Caki2 (cell line): Measurements from ENCODE around the gene UNC5B. TPM values are rescaled to one million over a fixed set of nuclear protein-coding genes. Genes with fewer than 3 reads are reported as not detected.

Experiments
- DNase-seq: peaks from one replicate; pipeline ENCODE4 v3.0.0-alpha.2; 2015; ENCODE audit warnings: low read depth
- in situ Hi-C: cut with HindIII; loops from 2 replicates; pipeline ENCODE4 v1.10.0; 2016; ENCODE audit warnings: low sequenced_read_pairs, low pct_unique_long_range_greater_than_20kb, mixed read lengths
- total RNA-seq: library from RNA; depleted of rRNA; stranded (reverse); fragments of >200 nt; shearing (Covaris generic); gene quantifications from 2 replicates; pipeline ENCODE4 v1.2.3, GENCODE V29; 2014; ENCODE audit warnings: low replicate concordance

Gene UNC5B
- total RNA-seq, 1 experiment from 2014 or later: not detected

DNA sequence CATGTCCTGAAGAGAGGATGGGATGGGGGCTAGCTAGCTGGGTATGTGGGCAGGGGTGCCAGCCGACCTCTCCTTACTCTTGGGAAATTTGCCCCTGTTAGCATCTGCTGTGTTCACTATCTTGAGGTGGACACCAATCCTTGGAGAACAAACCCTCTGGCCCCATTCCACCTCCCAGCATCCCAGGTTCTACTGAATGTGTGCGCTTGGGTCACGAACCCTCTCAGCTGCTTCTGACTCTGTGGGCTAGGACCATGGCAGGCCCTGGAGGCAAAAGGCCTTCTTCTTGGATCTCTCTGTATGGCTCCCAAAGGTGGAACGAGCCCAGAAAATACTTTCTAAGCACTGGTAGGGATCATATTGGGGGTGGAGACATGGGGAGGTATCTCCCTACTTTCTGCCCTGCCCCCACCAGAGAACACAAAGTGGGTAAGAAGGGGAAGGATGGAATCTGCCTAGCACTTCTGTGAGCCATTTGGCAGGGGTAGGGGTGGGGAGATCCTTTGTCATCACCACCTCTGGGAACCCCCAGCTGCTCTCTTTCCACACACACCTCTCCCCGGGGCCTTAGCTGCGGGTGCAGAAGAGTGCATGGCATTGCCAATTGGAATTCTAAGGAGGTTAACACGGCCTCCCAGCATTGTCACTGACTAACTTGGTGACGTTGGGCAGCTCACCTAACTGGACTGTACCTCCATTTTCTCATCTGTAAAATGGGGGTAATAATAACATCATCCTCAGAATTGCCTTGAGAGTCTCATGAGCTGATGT, 7.7 kb downstream of the UNC5B start:
- in situ Hi-C loops: no loop called here
- DNase-seq: no peak

DNA sequence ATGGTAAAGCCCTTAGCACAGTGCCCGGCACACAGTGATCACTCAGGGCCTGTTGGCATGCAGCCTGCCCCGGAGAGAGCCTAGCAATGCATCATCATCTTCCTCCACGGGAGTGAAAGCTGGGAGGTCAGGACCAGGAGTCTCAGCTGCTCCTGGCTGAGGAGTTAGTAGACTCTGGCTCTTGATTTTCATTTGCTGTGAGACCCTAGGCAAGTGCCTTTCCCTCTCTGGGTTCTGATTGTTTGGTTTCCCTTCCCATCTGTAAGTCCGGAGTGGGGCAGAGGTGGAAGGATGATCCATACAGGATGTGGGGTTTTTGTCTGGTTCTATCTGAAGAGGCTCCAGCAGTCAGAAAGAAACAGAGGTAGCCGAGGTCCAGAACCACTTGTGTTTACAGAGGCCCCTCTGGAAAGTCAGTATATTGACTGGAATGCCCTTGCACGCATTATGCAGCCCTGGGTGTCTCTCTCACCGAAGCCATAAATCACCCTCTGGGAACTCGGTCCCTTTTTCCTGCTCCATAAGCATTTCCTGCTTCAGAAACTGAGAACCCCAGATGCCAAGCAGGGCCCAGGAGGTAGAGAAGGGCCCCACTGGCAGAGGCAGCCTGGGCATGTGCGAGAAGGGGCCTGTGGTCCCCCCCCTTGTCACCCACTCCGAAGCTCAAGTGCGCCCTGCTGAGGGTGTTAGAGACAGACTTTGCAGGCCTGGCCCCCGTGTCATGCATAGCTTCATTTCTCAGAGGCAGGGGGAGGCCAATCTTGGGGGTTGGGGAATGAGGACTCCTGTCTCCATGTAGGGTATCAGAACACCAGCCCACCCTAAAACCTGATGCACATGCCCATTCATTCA, 8.5 kb downstream of the UNC5B start:
- DNase-seq: no peak
- in situ Hi-C loops: no loop called here

DNA sequence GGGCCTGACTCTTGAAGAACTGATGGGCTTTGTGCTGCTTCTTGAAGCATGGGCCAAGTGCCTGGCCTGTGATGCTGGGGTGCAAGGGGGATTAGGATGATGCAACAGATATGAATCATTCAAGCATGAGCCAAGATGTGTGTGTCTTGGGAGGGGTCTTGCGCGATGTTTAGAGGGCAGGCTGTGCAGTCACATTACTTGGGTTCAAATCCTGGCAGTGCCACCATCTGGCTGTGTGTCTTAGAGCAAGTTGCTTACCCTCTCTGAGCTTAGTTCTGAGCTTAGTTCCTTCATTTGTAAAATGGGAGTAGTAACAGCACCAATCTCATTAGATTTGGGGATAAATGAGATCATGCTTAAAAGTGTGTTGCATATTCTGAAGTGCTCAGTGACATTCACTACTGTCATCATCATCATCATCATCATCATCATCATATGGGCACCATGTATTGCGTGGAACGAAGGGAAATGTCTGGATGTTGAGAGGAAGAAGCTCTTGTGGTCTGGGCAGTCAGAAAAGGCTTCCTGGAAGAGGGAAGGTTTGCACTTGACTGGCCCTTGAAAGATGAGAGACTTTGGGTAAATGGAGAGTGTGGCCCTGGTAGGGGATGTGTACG, 9.3 kb downstream of the UNC5B start:
- in situ Hi-C loops: no loop called here
- no peak for DNase-seq

DNA sequence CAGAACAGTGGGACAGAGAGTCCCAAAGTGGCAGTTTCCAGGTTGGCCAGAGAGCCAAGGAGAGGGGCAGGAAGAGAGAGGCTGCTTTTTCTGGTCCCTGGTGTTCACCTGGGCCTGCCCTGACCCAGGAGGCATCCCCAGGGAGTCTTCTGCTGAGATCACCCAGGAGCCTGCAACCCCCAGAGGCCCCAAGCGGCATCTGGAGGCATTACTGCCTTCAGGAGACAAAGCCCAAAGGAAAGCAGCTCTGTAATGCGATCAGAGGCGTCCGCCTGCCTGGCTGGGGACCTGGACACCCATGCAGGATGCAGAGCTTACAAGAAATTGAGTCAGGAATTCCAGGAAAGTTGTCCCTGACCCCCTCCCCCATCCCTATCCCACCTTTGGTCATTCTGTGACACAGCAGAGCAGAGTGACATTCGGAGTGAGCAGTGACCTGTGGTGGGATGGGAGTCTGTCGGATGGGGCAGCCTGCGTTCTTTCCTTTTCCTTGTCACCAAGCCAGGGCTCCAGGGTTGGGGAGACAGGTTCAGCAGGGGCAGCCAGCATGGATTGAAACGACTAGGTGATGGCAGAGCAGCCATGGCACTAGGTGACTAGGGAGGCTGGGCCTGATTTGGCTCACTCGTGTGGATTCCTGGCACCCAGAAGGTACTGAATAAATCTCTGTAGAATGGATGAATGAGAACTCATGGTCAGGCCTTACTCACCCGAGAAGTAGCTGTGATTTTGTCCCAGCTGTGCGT, 10.4 kb downstream of the UNC5B start:
- DNase-seq: no peak
- in situ Hi-C loops: no loop called here

DNA sequence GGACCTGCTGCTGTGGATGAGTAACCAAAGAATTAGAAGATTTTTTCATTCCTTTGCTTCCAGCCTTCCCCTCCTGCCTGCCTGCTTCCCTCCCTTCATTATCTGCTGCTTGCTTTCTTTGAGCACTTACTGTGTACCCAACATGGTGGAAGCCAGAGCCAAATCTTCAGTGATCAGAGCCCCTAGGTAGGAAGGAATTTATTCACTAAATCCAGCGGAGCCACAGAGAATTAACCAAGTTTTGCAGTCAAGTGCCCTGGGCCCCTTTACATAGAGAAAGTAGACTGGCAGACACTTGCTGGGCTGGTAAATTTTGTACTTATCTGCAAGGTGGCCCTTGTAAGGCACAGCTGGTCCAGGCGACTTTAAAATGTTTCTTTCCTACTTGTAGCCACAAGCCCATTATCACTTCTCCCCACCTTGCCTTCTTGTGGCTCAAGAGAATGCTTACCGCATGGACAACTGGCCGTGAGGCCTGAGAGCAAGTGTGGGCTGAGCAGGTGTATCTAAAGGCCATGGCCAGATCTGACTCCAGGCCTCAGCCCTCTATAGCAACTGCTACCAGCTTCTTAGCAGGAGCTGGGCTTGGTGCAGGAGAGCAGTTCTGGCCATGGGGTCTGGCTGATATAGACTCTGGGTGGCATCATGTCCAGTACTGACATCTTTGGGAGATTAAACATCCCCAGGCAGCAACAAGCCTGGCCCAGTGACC, 11.1 kb downstream of the UNC5B start:
- no peak for DNase-seq
- in situ Hi-C loops: no loop called here

DNA sequence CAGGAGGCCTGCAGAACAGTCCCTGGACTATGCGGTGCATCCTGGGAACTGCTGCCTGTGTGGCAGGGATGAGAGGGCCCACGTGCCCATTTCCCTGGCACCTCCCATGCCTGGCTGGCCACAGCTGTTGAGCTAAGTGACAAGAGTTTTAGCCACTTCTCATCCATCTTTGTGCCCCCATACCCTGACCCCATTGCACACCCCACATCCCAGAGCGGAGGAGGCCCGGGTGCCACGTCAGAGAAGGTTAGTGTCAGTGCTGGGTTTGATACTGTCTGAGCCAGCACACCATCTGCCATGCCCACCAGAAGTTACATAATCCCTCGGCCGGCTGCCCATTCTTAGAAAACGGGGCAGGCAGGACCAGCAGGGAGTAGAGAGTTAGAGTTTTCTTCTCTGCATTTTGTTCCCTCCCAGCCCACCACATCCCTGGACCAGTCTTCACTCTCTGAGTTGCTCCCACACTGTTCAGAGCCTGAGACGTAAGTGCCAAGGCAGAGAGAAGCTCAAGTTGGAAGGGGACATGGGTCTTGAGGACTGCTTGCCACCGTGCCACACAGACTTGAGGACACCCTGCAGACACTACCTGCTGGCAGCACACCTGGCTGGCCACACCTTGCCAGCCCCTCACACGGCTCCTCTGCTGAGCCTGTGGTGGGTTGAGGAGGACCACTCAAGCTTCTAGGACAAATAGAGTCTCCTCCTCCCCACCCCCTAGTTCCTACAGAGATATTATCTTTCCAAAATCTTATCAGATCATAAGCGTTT, 13.1 kb downstream of the UNC5B start:
- in situ Hi-C loops: no loop called here
- DNase-seq: no peak

DNA sequence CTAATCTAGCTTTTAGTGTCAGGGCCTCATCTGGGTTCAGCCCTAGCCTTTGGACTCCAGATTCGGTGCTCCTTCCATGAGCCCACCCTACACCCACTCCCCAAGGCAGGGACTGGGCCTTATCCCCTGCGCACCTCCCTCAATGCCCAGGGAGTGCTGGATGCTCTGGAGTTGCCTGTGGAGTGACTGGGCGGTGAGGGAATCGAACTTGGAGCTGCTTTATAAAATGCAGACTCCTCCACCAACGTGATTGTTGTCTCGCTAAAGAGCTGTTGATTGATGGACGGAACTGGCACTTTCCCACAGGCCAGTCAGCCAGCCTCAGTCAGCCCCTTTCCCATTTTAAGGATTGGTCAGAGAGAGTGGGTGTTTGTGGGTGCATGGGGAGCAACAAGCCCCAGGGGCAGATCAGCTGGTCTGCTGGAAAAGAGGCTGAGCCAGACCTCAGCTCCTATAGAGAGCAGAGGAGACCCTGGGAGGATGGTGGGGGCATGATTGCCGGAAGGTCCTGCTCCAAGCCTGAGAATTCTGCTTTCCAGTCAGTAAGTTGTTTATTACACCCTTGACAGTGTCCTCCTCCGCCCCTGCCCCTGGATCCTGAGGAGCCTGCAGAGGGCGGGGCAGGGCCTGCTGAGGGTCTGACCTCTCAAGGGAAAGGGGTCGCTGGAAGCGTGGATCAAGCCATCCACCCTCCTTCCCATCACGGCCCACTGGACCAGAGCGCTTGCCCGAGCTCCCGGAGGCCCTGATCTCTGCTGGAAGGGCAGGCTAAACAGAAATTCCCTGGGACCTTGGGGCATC, 16.7 kb downstream of the UNC5B start:
- no peak for DNase-seq
- in situ Hi-C loops: no loop called here

DNA sequence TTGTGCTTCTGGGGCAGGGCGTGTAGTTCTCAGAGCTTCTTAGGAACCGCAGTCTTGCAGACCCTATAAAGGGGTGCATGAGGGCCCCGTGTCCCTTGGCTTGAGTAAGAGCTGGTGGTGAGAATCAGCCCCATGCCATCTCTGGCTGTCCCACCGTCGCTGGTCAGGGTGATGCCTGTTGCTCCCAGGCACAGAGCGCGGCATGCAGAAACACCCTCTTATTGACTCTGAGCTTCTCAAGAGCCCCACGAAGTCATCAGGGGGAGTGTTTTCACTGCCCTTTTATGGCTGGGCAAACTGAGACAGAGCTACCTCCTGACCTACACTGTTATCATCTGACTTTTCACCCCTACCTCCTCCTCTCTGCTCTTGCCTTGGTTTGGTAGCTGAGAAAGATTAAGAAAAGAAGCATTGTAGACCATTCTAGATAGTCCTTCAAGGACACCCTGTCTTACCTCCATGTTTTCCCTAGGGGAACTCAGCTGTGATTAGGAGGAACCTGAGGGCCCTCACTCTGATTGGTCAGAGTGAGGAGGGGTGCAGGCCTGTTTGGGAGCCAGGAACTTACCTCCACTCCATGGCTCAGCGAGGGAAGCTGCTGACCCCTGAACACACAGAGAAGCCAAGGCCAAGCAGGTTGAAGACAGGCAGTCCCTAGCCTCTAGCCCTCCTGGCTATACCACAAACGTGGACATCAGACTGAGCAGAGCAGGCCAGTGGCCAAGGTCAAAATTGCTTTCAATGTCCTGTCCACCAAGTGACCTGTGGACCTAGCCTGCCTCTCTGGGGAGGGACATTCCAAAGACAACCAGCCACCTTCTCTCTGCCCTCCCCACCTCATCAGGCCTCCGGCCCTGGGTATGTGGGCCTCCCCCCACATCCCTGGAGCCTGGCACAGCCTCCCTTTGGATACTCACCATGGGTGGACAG, 17.6 kb downstream of the UNC5B start:
- no peak for DNase-seq
- in situ Hi-C loops: no loop called here

DNA sequence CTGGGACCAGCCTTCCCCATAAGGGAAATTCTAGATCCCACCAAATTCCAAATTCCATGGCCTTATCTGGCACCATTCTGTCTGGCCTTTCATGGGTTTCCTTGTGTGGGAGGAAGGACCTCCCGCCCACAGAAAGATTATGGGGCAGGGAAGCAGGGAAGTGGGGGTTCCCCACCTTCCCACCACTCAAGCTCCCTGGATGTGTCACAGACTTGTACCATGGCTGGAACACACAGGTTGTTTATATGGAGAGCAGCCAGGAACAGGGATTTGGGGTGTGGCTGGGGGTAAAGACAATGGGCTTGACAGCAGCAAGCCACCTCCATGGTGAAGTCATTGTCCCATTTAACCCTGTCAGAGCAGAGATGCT, 18.3 kb downstream of the UNC5B start:
- no peak for DNase-seq
- in situ Hi-C loops: no loop called here

DNA sequence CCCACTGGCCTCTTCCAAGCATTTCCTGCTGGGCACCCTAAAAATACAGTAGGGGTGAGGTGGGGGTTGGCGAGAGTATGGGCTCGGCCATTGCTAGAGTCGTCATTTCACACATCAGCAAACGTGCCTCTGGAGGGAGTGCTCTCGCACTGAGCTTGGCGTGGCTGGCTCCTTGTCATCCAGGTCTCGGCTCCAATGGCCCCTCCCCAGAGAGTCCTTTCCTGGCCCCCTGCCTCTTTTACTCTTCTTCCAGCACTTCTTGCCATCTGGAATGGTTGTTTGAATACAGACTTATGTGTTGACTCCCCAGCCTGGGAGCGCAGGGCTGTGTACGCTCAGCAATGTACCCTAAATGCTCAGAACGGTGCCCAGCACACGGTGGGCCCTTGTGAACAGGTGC, 18.8 kb downstream of the UNC5B start:
- DNase-seq: no peak
- in situ Hi-C loops: no loop called here

DNA sequence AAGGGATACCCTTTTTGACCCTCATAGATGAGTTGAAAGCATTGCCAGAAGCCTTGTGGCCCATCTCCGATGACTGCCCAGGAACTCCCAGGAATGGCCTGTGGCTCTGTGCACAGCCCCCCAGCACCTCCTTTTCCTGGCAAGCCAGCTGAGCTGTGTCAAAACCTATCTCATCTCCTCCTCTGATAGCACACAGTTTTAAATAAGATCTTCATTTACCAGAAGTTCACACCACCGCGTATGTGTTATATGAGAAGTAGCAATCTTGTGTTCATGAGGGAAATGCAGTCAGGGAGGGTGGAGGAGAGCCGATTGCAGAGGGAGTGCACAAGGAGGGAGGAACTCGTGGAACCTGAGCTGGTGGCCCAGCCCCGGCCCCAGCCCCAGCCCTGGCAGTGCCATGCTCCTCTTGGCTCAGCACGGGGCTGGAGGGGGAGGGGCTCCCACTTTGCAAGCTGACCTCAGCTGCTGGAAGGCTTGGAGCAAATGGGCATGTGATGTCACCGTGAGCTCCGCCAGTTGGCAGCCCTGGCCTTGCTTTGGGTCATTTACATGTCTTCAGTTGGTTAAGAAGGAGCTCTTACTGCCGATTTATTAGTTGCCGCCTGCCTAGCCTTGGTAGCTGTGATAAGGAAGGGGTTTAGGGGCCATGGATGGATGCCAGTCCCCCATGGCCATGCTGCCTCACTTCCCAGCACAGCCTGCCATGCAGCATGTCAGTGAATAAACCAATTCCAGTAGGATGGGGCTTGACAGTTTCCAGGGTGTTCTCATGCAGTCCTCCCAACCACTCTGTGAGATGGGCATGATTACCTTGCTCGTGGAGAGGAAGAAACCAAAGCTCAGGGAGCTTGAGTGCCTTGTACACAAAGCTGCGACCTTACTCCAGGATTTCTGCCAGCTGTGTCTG, 20.0 kb downstream of the UNC5B start:
- in situ Hi-C loops: no loop called here
- no peak for DNase-seq

DNA sequence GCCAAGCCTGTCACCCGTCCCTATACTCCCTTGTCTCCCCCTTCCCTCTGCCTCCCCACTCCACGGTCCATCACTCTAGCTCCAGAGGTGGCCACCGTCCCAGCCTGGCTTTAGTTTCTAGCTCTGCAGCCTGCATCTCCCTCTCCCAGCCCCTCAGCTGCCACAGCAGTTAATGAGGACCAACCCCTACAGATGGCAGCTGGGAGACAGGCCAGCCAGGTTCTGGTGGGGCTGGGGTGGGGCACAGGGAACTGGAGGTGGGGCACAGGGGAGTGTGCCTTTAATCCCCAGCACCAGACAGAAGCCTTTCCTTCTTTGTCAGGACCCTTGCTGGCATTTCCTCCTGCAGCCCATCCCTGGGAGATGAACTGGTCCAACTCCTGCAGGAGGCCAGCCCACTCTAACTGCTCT, 21.1 kb downstream of the UNC5B start:
- no peak for DNase-seq
- in situ Hi-C loops: no loop called here

DNA sequence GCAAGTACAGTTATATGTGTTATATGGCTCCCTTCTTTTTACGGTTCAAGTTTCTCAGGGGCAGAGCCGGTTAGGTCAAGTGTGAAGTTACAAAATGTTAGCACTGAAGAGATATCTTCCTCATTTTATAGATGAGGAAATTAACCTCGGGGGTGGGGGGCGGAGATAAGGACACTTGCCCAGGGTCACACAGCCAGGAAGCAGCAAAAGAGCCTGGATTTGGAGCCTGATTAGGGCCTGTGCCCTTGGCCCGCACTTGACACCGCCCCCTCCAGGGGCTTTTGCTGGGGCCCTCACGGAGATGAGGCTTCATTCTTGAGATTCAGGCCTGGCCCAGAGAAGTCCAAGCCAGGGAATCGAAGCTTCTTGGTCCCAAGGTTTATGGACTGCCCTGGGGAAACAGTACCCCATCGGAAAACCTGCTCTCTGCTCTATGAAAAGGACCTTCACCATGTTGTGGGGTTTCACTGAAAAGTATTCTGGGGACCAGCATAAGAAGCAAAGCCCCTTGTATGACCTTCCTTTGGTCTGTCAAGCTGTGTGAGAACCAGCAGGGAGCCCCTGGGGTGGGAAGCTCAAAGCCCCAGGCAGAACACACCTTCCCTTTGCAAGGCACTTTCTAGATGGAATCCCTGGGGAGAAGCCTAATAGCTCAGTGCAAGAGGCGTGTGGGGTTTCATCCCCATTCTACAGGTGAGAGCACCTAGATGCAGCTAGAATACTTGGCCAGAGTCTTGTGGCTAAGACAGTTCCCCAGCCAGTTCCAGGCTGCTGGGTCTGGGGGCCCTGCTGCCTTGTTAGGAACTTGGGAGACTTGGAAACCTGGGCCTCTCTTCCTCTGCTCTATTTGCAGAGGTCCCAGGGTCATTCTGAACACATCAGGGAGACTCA, 21.9 kb downstream of the UNC5B start:
- no peak for DNase-seq
- in situ Hi-C loops: no loop called here
